GM12878 (cell line): Measurements from ENCODE around the gene SESN3. TPM values are rescaled to one million over a fixed set of nuclear protein-coding genes. Genes with fewer than 3 reads are reported as not detected.

ENCODE experiments used
- ATAC-seq: fragments of 200-7000 bp; cut with Tn5 transposase; 3 replicates; pipeline ENCODE4 v1.9.1; 2020; ENCODE audit warnings: mild to moderate bottlenecking, moderate library complexity
- Bru-seq: library from RNA; stranded (reverse); fragments of 400-500 nt; gene quantifications from one replicate; lab custom pipeline; 2021; lab: Mats Ljungman, UMichigan
- BruChase-seq, 2 experiments: library from RNA; stranded (reverse); fragments of 400-500 nt; gene quantifications; one replicate each; lab custom pipeline; 2021; lab: Mats Ljungman, UMichigan
- BruUV-seq: library from RNA; stranded (reverse); fragments of 400-500 nt; replicated peaks from 2 replicates; lab custom pipeline; 2021; lab: Mats Ljungman, UMichigan
- CTCF ChIA-PET: fragments of 300-600 bp; sonication (Branson Sonifier 250); formaldehyde crosslinking; extraction: SDS; loops from one replicate; lab custom pipeline; 2021; ENCODE audit warnings: inconsistent platforms; lab: Yijun Ruan, JAX
- POLR2A ChIA-PET: fragments of 350-600 bp; formaldehyde crosslinking; extraction: SDS; loops from one replicate; lab custom pipeline; 2021; ENCODE audit warnings: inconsistent platforms; lab: Charles Lee
- RAD21 ChIA-PET: fragments of 300-600 bp; sonication (Branson Sonifier 250); formaldehyde crosslinking; loops from one replicate; lab custom pipeline; 2023; ENCODE audit warnings: antibody characterized with exemption; ENCODE audit not compliant: unreplicated experiment; lab: Charles Lee
- SMC1A ChIA-PET: fragments of 300-600 bp; sonication (Branson Sonifier 250); formaldehyde crosslinking; loops from one replicate; lab custom pipeline; 2023; ENCODE audit not compliant: unreplicated experiment, uncharacterized antibody; lab: Charles Lee
- DNase-seq: peaks from one replicate; pipeline ENCODE4 v3.0.0-alpha.2; 2011; ENCODE audit warnings: low read depth, low spot score
- FAIRE-seq: peaks from 3 replicates; lab custom pipeline; 2011; peaks lifted over from hg19 to GRCh38; lab: Jason Lieb, UNC
- H2AFZ ChIP-seq: 2 replicates; pipeline ENCODE4 v1.6.0; 2011; ENCODE audit warnings: low read depth, low read length, control low read depth; ENCODE audit not compliant: control insufficient read depth
- H3K27ac ChIP-seq: 2 replicates; pipeline ENCODE4 v1.5.1; 2011; ENCODE audit warnings: control low read depth; ENCODE audit not compliant: control insufficient read depth, insufficient read depth
- H3K27me3 ChIP-seq, 2 experiments: replicated peaks in 1 of 2; 2 replicates each; pipeline versions ENCODE4 v1.6.0 to v1.6.1; 2011; ENCODE audit warnings: low read length in 1 of 2; ENCODE audit not compliant: control insufficient read depth in 2 of 2, insufficient read depth in 2 of 2
- H3K36me3 ChIP-seq, 2 experiments: 2 replicates each; pipeline ENCODE4 v1.5.1; 2011; ENCODE audit warnings: low read length in 1 of 2; ENCODE audit not compliant: control insufficient read depth in 2 of 2, insufficient read depth in 2 of 2
- H3K4me1 ChIP-seq: 2 replicates; pipeline ENCODE4 v1.6.1; 2011; ENCODE audit warnings: mild to moderate bottlenecking, low read length, moderate library complexity, mixed read lengths; ENCODE audit not compliant: control insufficient read depth, insufficient read depth
- H3K4me2 ChIP-seq: 2 replicates; pipeline ENCODE4 v1.6.0; 2011; ENCODE audit warnings: control low read depth; ENCODE audit not compliant: control insufficient read depth, insufficient read depth
- H3K4me3 ChIP-seq: fragments of 200-600 bp; sonication (generic); 2 replicates; pipeline ENCODE4 v1.5.1; 2016
- H3K79me2 ChIP-seq: 2 replicates; pipeline ENCODE4 v1.6.0; 2011; ENCODE audit warnings: low read length; ENCODE audit not compliant: control insufficient read depth, insufficient read depth
- H3K9ac ChIP-seq: 2 replicates; pipeline ENCODE4 v1.8.0; 2011; ENCODE audit warnings: low read length, control low read depth, mixed read lengths; ENCODE audit not compliant: control insufficient read depth, insufficient read depth
- H3K9me3 ChIP-seq: replicated peaks from 3 replicates; pipeline ENCODE4 v1.5.1; 2011; ENCODE audit warnings: mild to moderate bottlenecking, low read length; ENCODE audit not compliant: control insufficient read depth, insufficient read depth
- H4K20me1 ChIP-seq: 2 replicates; pipeline ENCODE4 v1.6.0; 2011; ENCODE audit not compliant: control insufficient read depth, insufficient read depth
- CBX3 ChIP-seq: fragments of 200-600 bp; sonication (generic); IDR thresholded peaks from 2 replicates; pipeline ENCODE4 v1.6.1; 2016; ENCODE audit warnings: low read depth, borderline replicate concordance
- CHD2 ChIP-seq: IDR thresholded peaks from 2 replicates; pipeline ENCODE4 v1.6.1; 2011; ENCODE audit warnings: low read depth, low read length, improper control_type of control experiment, borderline replicate concordance
- E2F8 ChIP-seq: fragments of 450-650 bp; IDR thresholded peaks from 2 replicates; pipeline ENCODE4 v1.6.1; 2018; ENCODE audit warnings: mild to moderate bottlenecking, low read depth, moderate library complexity; ENCODE audit not compliant: partially characterized antibody
- EGR1 ChIP-seq, 2 experiments: IDR thresholded peaks; 1 replicate in 1 of 2; 2 replicates in 1 of 2; pipeline ENCODE4 v1.6.1; 2011 to 2012; ENCODE audit warnings: low read depth in 2 of 2, low read length in 2 of 2, borderline replicate concordance in 1 of 2, mild to moderate bottlenecking in 1 of 2, moderate library complexity in 1 of 2
- IKZF2 ChIP-seq, 2 experiments: fragments of 450-650 bp; IDR thresholded peaks; 2 replicates each; pipeline ENCODE4 v1.6.1; 2017; ENCODE audit warnings: mild to moderate bottlenecking in 2 of 2, moderate library complexity in 2 of 2
- JUND ChIP-seq: IDR thresholded peaks from 2 replicates; pipeline ENCODE4 v1.6.1; 2012; ENCODE audit warnings: low read depth, mild to moderate bottlenecking, low read length, improper control_type of control experiment, moderate library complexity
- MYB ChIP-seq: fragments of 150-350 bp; IDR thresholded peaks from 2 replicates; pipeline ENCODE4 v1.6.1; 2014; ENCODE audit warnings: mild to moderate bottlenecking, low read depth, low read length, borderline replicate concordance
- PBX3 ChIP-seq: IDR thresholded peaks from 2 replicates; pipeline ENCODE4 v1.6.1; 2011; ENCODE audit warnings: mild to moderate bottlenecking, low read depth, low read length, moderate library complexity; ENCODE audit not compliant: insufficient replicate concordance
- POU2F2 ChIP-seq: IDR thresholded peaks from 3 replicates; pipeline ENCODE4 v1.6.1; 2011; ENCODE audit warnings: low read depth, mild to moderate bottlenecking, low read length, borderline replicate concordance
- RAD21 ChIP-seq: IDR thresholded peaks from 2 replicates; pipeline ENCODE4 v1.6.1; 2011; ENCODE audit warnings: mild to moderate bottlenecking, low read depth, low read length, moderate library complexity; ENCODE audit not compliant: insufficient read depth
- RFX5 ChIP-seq: IDR thresholded peaks from 2 replicates; pipeline ENCODE4 v1.6.1; 2011; ENCODE audit warnings: low read depth, low read length, improper control_type of control experiment
- SMAD5 ChIP-seq: IDR thresholded peaks from 2 replicates; pipeline ENCODE4 v1.6.1; 2016; ENCODE audit warnings: antibody characterized with exemption, low read depth
- WGBS: methylation state at CpG from one replicate; pipeline ENCODE4 v1.1.6; 2016; ENCODE audit warnings: low lambda C conversion rate; ENCODE audit not compliant: insufficient replicate concordance, insufficient coverage; ENCODE audit errors: missing lambda C conversion rate; 5-methylcytosine and 5-hydroxymethylcytosine counted together
- in situ Hi-C: fragments of 300-500 bp; cut with MboI; formaldehyde crosslinking; loops from 9 replicates; pipeline ENCODE4 v1.14.3; 2018; ENCODE audit warnings: mixed read lengths
- intact Hi-C: fragments of 100-400 bp; cut with micrococcal nuclease; formaldehyde crosslinking; loops from one replicate; pipeline ENCODE4 v1.14.2; 2022; ENCODE audit not compliant: unreplicated experiment
- long read RNA-seq, 2 experiments: library from polyadenylated mRNA; unstranded; transcript quantifications; one replicate each; pipeline ENCODE4 v2.0.0, GENCODE V29; 2019 to 2020
- polyA minus RNA-seq, 3 experiments: library from RNA; depleted of rRNA, polyadenylated mRNA; stranded (reverse); fragments of >200 nt; gene quantifications; 2 replicates each; pipeline ENCODE4 v1.2.3, GENCODE V29; 2011
- polyA plus RNA-seq, 11 experiments: library from polyadenylated mRNA; depleted of rRNA in 4 of 11; unstranded in 6 of 11; stranded (reverse) in 5 of 11; fragments of >200 nt; fragmentation: Nextera tagmentation in 4 of 11; fragmentation: Illumina TruSeq in 1 of 11; extraction: Ambion mirVana in 4 of 11; extraction: Trizol in 1 of 11; gene quantifications; 1 replicate in 1 of 11; 2 replicates in 10 of 11; pipeline versions ENCODE4 v1.2.1 to v1.2.3, GENCODE V29; 2011 to 2016; ENCODE audit warnings: inconsistent platforms in 2 of 11, missing spikeins in 2 of 11, low read depth in 1 of 11
- total RNA-seq, 4 experiments: library from RNA; depleted of rRNA in 3 of 4; stranded (reverse); fragments of >200 nt in 3 of 4; fragmentation: Illumina TruSeq in 1 of 4; extraction: Trizol in 1 of 4; gene quantifications; 2 replicates each; pipeline versions ENCODE4 v1.2.1 to v1.2.3, GENCODE V29; 2013 to 2021

Gene SESN3
- total RNA-seq (2013; cell fraction: nucleolus; rRNA removed): 21.9 and 24.4 TPM in 2 replicates
- total RNA-seq (2014; rRNA removed) (4.6 and 6.2 TPM in 2 replicates), total RNA-seq (2014; rRNA removed; fragmentation: Illumina TruSeq; extraction: Trizol) (4.3 and 5.3 TPM in 2 replicates), total RNA-seq (2021) (6.4 and 6.7 TPM in 2 replicates), polyA plus RNA-seq (2011; rRNA removed) (4.3 and 7.0 TPM in 2 replicates), polyA plus RNA-seq (2014; fragmentation: Illumina TruSeq; extraction: Trizol) (3.8 and 4.5 TPM in 2 replicates), polyA plus RNA-seq (2014; fragmentation: Nextera tagmentation; extraction: Ambion mirVana) (1 to 10 TPM in 1 of 2 experiments, under 1 TPM in 1; 0.68 to 1.5 TPM), polyA plus RNA-seq (2014; rRNA removed) (1.8 and 2.2 TPM in 2 replicates), polyA plus RNA-seq (2016; fragmentation: Nextera tagmentation; extraction: Ambion mirVana) (under 1 TPM; 0.64 to 0.71 TPM), polyA minus RNA-seq (2011; rRNA and poly(A)+ RNA removed) (6.3 and 10.2 TPM in 2 replicates), Bru-seq, nascent RNA (percentile 74 among the genes with signal in this experiment), BruChase-seq, experiment 1, labeled RNA remaining after a 6-hour chase (percentile 80 among the genes with signal in this experiment), BruChase-seq, experiment 2, labeled RNA remaining after a 2-hour chase (percentile 79 among the genes with signal in this experiment)
- 0.16 TPM for polyA plus RNA-seq (2011; ENCODE audit: low read depth)
- 1.4 and 1.5 TPM in 2 replicates for polyA plus RNA-seq (2011; cell fraction: cytosol; rRNA removed)
- 4.3 and 5.0 TPM in 2 replicates for polyA plus RNA-seq (2011; cell fraction: nucleus; rRNA removed)
- 0.19 and 0.34 TPM in 2 replicates for polyA plus RNA-seq (2012)
- polyA minus RNA-seq (2011; cell fraction: cytosol; rRNA and poly(A)+ RNA removed): 1.9 and 4.1 TPM in 2 replicates
- polyA minus RNA-seq (2011; cell fraction: nucleus; rRNA and poly(A)+ RNA removed): 4.7 and 7.5 TPM in 2 replicates
- long read RNA-seq, experiment 1, full-length matches to known transcripts: 1 of 3 reads
- long read RNA-seq, experiment 1, partial matches to known transcripts: 0 of 3 reads
- long read RNA-seq, experiment 1, other reads (novel, unspliced or antisense): 2 of 3 reads
- long read RNA-seq, experiment 2, full-length matches to known transcripts: 1 of 8 reads
- long read RNA-seq, experiment 2, partial matches to known transcripts: 2 of 8 reads
- long read RNA-seq, experiment 2, other reads (novel, unspliced or antisense): 5 of 8 reads

- FAIRE-seq (peak; percentile 87), ATAC-seq (peak; percentile 89), DNase-seq (peak; percentile 93)
- ChIA-PET POLR2A (interaction anchor here (0.6 to 5.3 kb wide), 38 partner anchors 8 to 1689 kb away, joined by 3 to 160 read pairs (median 4); partner anchors contain the start of genes C11orf54, CEP57, ENDOD1 and FAM76B), SMC1A (interaction anchor here (0.5 to 7.7 kb wide), 58 partner anchors 9 to 614 kb away, joined by 3 to 261 read pairs (median 4); partner anchors contain the start of gene FAM76B), RAD21 (interaction anchor here (0.7 to 5.4 kb wide), 45 partner anchors 8 to 560 kb away, joined by 3 to 195 read pairs (median 5); partner anchors contain the start of gene SRSF8), CTCF (interaction anchor here (0.5 to 5.8 kb wide), 39 partner anchors 9 to 561 kb away, joined by 3 to 82 read pairs (median 4); partner anchors contain the start of gene SRSF8)
- Histone ChIP-seq H3K4me1 (peaks cover 8% of the 10 kb centered on the region), H3K4me2 (peak within 1 kb of the TSS; percentile 99), H3K27me3 (peaks cover 0 to 27% of the 10 kb centered on the region in 2 experiments; a peak in 2 of 4 replicates), H3K9me3 (no peaks in the 10 kb centered on the region), H2AFZ (peak within 1 kb of the TSS; percentile 54), H3K27ac (no peak within 1 kb of the TSS), H3K79me2 (no peaks in the 10 kb centered on the region), H3K4me3 (peak within 1 kb of the TSS; percentile 62), H4K20me1 (no peaks in the 10 kb centered on the region), H3K36me3 (no peaks in the 10 kb centered on the region), H3K9ac (peak within 1 kb of the TSS; percentile 29)
- intact Hi-C loops: loop anchor here (1.0 to 5.0 kb wide), 5 partner anchors 18 to 551 kb away; no protein-coding TSS in a partner anchor
- 1% methylated on average over 22 of the region's 40 CpGs for WGBS
- in situ Hi-C loops: no loop called here
- no TSS peak for BruUV-seq
- peak; percentile 54; the same call in 1 of the 2 replicates for TF ChIP-seq SMAD5
- TF ChIP-seq E2F8: no peak
- peak; percentile 22 for TF ChIP-seq PBX3
- TF ChIP-seq EGR1 (IDR thresholded peaks at IDR 0.05; ENCODE audit: borderline replicate concordance in 1 of 2, low read depth in 2 of 2, low read length in 2 of 2): peak in 1 of 2 experiments; percentile 83; a peak in 2 of 3 replicates
- peak; percentile 35; the same call in 1 of the 2 replicates for TF ChIP-seq RAD21
- peak; percentile 94; the same call in 2 of the 3 replicates for TF ChIP-seq POU2F2
- no peak for TF ChIP-seq MYB
- no peak for TF ChIP-seq CBX3
- peak; percentile 98 for TF ChIP-seq RFX5
- TF ChIP-seq IKZF2 (IDR thresholded peaks at IDR 0.05): no peak
- TF ChIP-seq JUND: 0 out of 2 replicates have a peak, but pooled peaks have one; percentile 28
- peak; percentile 59; the same call in 1 of the 2 replicates for TF ChIP-seq CHD2
These were observed at the start of gene SESN3 for GRCh38 chr11:95231127-95231880. SESN3 (minus strand) TSS chr11:95231202; CDS start chr11:95230860, 342 bp downstream.
